ENCODE measurements around the gene LSM10.

The LSM10 gene

DNA sequence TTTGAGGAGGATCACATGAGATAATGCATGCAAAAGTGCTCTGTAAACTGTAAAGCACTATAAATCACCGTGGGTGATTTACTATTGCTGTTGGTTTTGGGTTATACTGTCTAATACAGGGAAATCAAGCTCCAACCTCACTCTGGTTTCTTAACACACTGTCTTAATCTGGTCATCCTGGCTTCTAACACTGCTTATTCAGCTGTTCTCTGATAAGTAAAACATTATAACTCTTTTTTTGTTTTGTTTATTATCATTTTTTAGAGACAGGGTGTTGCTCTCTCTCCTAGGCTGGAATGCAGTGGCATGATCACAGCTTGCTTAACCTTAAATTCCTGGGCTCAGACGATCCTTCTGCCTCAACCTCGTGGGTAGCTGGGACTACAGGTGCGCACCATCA, 21.9 kb upstream of the LSM10 start:
- no peaks in the 10 kb centered on the region for H3K9me3 Mint-ChIP-seq (ENCODE audit: low read depth)
- H3K4me3 Mint-ChIP-seq, result no peak overlapping the region
- H3K36me3 Mint-ChIP-seq, result no peaks in the 10 kb centered on the region
- H3K4me1 Mint-ChIP-seq (ENCODE audit: low read depth), result peaks cover 27% of the 10 kb centered on the region
- no peaks in the 10 kb centered on the region for H3K27me3 Mint-ChIP-seq
- H3K27ac Mint-ChIP-seq, result no peak overlapping the region

DNA sequence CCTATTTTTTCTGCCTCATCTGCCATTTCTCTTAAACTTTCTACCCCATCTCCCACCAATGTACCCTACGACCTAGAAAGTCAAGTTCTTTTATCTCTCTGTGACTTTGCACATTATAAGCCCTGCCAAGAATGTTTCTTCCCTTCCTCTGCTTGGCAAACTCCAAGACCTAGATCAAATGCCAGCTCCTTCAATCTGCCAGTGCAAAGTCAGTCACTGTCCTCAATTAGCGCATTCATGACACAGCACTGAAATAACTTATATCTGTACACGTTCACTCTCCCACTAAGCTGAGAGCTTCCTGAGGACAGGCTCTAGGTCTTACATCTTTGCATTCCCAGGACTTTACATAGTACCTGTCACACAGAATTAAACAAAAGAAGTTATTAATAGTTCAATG, 21.4 kb upstream of the LSM10 start:
- H3K4me1 Mint-ChIP-seq (ENCODE audit: low read depth), result peaks cover 27% of the 10 kb centered on the region
- H3K4me3 Mint-ChIP-seq, result no peak overlapping the region
- no peaks in the 10 kb centered on the region for H3K27me3 Mint-ChIP-seq
- H3K36me3 Mint-ChIP-seq, result no peaks in the 10 kb centered on the region
- H3K9me3 Mint-ChIP-seq (ENCODE audit: low read depth), result no peaks in the 10 kb centered on the region
- H3K27ac Mint-ChIP-seq, result no peak overlapping the region

DNA sequence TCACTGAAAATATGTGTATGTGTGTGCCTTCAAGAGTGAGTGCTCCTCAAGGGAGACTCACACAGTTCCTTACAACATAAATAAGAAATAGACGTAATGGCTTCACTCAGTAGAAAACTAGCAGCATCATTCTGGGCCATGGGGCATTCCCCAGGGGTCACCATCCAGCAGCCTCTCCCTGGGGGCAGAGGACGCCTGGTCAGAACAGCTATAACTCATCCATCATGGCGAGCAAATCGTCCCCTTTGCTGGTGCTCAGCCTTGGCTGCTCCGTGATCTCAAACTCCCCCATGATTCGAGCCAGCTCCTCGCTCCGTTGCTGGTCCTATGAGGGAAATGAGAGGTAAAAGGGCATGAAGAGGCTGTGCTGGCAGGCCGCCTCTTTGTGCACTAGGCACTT, 20.2 kb upstream of the LSM10 start:
- no peaks in the 10 kb centered on the region for H3K9me3 Mint-ChIP-seq (ENCODE audit: low read depth)
- peaks cover 27% of the 10 kb centered on the region for H3K4me1 Mint-ChIP-seq (ENCODE audit: low read depth)
- no peaks in the 10 kb centered on the region for H3K36me3 Mint-ChIP-seq
- no peak overlapping the region for H3K27ac Mint-ChIP-seq
- no peaks in the 10 kb centered on the region for H3K27me3 Mint-ChIP-seq
- no peak overlapping the region for H3K4me3 Mint-ChIP-seq

DNA sequence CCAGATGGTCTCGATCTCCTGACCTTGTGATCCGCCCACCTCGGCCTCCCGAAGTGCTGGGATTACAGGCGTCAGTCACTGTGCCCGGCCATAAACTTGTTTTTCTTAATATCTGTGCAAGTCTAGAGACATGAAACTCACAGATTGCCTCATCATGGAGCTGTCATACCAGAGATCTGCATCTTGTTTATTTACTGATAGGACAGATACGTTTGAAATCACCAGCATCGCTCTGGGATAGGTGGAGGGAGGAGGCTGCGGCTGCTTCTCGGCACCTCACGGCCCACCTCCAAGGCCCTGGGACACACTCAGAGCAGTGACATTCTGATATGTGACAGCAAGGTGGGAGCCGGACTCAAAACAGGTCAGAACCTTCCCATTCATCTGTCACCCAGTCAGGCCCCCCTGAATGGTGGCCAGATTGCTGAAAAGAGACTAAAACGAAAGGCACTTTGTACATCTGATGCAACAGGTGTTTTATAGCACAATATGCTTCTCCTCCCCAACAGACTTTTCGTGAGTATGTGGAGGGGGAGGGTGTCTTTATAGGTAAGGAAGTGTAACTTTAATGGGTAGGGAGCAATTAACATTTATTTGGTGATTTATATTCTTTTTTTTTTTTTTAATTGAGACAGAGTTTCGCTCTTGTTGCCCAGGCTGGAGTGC, 18.1 kb upstream of the LSM10 start:
- Mint-ChIP-seq H3K4me3 (no peak overlapping the region), H3K27me3 (no peaks in the 10 kb centered on the region), H3K27ac (no peak overlapping the region), H3K9me3 (ENCODE audit: low read depth) (no peaks in the 10 kb centered on the region), H3K36me3 (no peaks in the 10 kb centered on the region), H3K4me1 (ENCODE audit: low read depth) (peaks cover 27% of the 10 kb centered on the region)

DNA sequence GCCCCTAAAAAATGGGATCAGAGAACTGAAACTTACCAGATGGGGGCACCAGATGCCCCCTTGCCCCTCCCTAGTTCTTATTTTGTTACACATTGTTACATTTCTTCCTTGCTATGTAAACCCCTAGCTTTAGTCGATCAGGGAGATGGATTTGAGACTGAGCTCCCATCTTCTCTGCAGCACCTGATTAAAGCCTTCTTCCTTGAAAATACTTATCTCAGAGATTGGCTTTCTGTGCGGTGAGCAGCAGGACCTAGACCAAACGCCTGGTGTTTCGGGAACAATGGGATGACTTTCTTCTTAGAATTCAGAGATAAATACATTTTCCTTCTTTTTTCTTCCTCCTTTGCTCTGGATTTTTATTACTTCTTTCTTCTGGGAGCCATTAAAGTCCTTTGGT, 16.7 kb upstream of the LSM10 start:
- no peaks in the 10 kb centered on the region for H3K27me3 Mint-ChIP-seq
- H3K36me3 Mint-ChIP-seq, result no peaks in the 10 kb centered on the region
- no peaks in the 10 kb centered on the region for H3K9me3 Mint-ChIP-seq (ENCODE audit: low read depth)
- H3K4me1 Mint-ChIP-seq (ENCODE audit: low read depth), result peaks cover 15% of the 10 kb centered on the region
- H3K4me3 Mint-ChIP-seq, result no peak overlapping the region
- no peak overlapping the region for H3K27ac Mint-ChIP-seq

DNA sequence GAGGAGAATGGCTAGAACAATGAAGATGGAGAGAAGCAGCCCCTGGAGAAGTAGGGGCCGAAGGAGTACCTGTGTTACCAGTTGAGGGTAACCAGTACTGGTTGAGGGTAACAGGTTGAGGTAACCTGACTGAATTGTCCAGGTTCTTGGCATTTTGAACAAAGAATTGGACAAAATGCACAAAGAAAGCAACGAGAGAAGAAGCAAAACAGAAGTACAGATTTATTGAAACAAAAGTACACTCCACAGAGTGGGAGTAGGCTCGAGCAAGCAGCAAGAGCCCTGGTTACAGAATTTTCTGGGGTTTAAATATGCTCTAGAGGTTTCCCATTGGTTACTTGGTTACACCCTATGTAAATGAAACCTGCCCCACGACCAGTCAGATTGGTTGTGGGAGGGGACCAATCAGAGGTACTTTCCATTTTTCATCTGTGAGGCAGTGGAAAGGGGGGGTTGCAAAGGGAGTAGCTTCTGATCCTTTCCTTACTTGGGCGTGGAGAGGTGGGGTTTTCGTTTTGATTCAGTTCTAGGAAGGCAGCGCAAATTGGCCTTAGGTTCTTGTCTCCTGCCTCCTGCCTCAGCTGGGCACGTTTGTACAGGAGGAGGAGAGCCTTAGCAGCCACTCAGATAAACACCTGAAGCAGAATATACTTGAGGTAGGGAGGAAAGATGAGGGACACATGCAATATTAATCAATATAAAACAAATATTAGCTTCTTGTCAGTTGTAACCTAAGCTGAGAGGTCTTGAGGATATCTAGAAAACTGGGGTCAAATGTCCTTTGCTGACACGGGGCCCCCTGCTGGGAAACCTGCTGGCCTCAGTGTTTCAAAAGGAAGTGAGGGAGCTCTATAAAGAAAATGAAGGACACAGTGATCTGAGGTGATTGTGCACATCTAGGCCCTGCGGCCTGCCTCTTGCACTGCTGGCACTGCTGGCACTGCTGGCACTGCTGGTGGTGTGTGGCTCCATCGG, 14.3 kb upstream of the LSM10 start:
- Mint-ChIP-seq H3K4me3 (no peak overlapping the region), H3K27ac (no peak overlapping the region), H3K27me3 (no peaks in the 10 kb centered on the region), H3K9me3 (ENCODE audit: low read depth) (no peaks in the 10 kb centered on the region), H3K36me3 (no peaks in the 10 kb centered on the region), H3K4me1 (ENCODE audit: low read depth) (peaks cover 9% of the 10 kb centered on the region)

DNA sequence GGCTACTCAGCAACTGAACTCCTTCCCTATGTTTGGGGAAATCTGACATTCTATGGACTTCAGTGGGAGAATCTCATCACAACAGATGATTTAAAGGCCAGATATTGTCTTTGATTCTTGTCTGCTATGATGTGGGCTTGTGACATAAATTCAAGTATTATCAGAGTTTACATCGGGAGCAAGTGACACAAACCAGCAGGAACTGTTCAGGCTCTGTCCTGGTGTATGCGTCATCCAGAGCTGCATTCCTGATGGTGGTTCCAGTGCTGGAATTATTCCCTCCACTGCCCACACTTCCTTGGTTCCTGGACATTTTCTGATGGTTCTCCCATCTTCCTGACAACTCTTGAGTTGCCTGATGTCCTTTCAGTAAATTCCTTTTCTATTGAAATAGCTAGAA, 10.8 kb upstream of the LSM10 start:
- no peaks in the 10 kb centered on the region for H3K27me3 Mint-ChIP-seq
- no peak overlapping the region for H3K4me3 Mint-ChIP-seq
- H3K36me3 Mint-ChIP-seq, result no peaks in the 10 kb centered on the region
- H3K9me3 Mint-ChIP-seq (ENCODE audit: low read depth), result no peaks in the 10 kb centered on the region
- peaks cover 9% of the 10 kb centered on the region for H3K4me1 Mint-ChIP-seq (ENCODE audit: low read depth)
- H3K27ac Mint-ChIP-seq, result no peak overlapping the region

DNA sequence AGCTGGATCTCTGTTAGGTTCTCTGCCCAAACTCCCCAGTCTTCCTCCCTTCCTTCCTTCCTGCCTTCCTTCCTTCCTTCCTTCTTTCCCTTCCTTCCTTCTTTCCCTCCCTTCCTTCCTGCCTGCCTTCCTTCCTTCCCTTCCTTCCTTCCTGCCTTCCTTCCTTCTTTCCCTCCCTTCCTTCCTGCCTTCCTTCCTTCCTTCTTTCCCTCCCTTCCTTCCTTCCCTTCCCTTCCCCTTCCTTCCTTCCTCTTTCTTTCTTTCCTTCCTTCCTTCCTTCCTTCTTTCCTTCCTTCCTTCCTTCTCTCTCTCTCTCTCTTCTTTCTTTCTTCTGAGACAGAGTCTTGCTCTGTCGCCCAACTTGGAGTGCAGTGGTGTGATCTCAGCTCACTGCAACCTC, 8.7 kb upstream of the LSM10 start:
- Mint-ChIP-seq H3K4me3 (no peak overlapping the region), H3K27me3 (no peaks in the 10 kb centered on the region), H3K27ac (no peak overlapping the region), H3K36me3 (no peaks in the 10 kb centered on the region), H3K9me3 (ENCODE audit: low read depth) (no peaks in the 10 kb centered on the region), H3K4me1 (ENCODE audit: low read depth) (peaks cover 5% of the 10 kb centered on the region)

DNA sequence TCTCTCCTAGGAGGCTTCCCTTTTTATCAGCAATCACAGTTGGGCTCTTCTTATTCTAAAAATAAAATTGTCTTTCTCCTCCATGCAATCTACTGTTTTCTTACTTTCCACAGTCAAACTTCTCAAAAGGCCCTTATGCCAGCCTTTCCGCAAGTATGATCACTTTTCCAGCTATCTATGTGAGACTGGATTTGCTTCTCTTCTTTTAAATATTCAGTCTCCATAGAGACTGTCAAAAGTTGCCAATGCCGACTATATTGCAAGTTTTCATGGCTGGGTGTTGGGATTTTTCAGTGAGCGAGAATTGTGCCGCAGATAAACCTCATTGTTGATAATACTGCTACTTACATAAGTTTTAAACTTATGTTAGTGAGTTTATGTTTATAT, 4.8 kb upstream of the LSM10 start:
- peaks cover 19% of the 10 kb centered on the region for H3K4me1 Mint-ChIP-seq (ENCODE audit: low read depth)
- H3K9me3 Mint-ChIP-seq (ENCODE audit: low read depth), result no peaks in the 10 kb centered on the region
- H3K4me3 Mint-ChIP-seq, result no peak overlapping the region
- H3K27ac Mint-ChIP-seq, result no peak overlapping the region
- H3K36me3 Mint-ChIP-seq, result no peaks in the 10 kb centered on the region
- H3K27me3 Mint-ChIP-seq, result no peaks in the 10 kb centered on the region

DNA sequence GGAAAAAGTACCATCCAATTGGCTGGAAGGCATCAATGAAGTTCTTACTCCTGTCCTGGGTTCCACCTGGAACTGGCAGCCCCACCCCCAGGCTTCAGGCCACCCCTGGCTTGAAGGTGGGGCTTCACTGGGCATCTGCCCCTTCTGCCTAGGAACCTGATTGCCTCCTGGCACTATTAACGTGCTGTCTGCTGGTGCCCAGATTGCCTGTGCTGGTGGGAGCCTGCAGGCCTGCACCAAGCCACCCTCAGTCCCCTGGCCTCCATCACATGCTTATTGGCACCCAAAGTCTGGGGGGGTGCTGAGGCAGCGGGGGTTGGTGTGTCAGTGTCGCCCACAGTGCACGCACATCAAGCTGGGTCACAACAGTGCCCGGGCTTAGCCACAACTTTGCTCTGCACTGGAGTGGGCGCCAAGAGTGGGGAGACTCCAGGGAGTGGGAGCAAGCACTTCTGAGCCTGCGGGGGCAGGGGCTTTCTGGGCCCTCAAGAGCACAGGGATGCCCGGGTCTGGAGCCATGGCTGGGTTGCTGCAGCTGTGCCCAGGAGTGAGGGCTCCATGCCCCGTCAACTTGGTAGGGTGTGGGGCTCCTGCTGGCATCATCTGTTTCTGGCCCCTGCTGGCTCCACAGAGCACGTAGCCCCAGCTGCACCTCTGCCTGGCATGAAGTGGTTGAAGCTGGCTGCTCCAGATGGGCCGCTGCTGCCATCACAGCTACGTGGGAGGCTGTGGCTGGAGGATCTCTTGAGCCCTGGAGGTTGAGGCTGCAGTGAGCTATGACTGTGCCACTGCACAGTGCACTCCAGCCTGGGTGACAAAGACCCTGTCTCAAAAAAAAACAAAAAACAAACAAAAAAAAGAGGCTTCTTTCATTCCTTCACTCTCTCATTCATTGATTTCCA, 4.1 kb upstream of the LSM10 start:
- Mint-ChIP-seq H3K4me1 (ENCODE audit: low read depth) (peaks cover 24% of the 10 kb centered on the region), H3K27ac (no peak overlapping the region), H3K9me3 (ENCODE audit: low read depth) (no peaks in the 10 kb centered on the region), H3K4me3 (peak overlapping the region; percentile 42), H3K27me3 (no peaks in the 10 kb centered on the region), H3K36me3 (peaks cover 3% of the 10 kb centered on the region)

DNA sequence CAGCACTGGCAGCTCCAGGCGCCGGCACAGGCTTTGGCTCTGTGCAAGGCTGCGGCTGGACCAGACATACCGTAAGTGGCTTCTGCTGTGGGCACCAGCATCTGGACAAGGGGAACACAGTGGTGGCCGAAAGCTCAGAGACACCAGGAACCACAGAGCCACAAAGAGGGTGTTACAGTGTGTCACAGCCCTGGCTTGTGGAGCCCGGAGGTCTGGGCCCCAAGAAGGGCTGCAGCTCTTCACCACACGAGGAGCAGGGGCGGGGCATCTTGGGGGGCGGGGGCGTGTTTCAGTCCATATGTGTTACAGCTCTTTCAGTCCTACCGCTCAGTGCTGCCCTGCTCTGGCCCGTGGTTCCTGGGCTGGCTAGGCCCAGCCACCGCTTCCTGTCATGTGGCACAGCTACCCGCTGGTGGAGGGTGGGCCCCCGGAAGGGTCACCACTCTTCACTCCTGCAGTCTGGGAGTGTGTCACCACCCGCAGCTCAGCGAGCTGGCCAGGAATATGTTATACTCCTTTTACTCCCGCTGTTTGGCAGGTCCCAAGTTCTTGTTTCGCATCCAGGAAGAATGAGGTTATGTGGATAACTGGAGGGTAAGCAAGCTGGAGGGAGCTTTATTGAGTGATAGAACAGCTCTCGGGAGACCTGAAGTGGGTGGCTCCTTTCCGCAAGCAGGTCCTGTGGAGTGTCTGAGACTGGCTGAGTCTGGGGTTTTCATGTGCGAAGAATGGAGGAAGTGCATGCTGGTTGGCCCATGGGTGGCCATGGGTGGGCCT, 3.3 kb upstream of the LSM10 start:
- Mint-ChIP-seq H3K36me3 (peaks cover 5% of the 10 kb centered on the region), H3K4me1 (ENCODE audit: low read depth) (peaks cover 30% of the 10 kb centered on the region), H3K27me3 (no peaks in the 10 kb centered on the region), H3K4me3 (peak overlapping the region; percentile 42), H3K9me3 (ENCODE audit: low read depth) (no peaks in the 10 kb centered on the region), H3K27ac (peak overlapping the region; percentile 73)

DNA sequence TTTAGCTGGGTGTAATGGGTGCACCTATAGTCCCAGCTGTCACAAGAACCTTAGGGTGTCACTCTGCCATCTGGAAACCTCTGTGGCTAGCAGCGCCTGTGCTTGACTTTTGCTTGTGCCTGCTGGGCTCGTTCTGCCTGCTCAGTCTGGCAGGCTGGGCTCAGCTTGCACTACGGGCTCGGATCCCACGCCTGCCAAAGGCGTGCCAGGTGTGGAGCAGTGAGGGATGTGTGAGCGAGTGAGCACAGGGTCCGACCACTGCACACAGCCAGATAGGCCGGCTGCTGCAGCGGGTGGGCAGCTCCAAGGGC, 2.8 kb upstream of the LSM10 start:
- peaks cover 5% of the 10 kb centered on the region for H3K36me3 Mint-ChIP-seq
- H3K4me3 Mint-ChIP-seq, result no peak overlapping the region
- peak overlapping the region; percentile 54 for H3K27ac Mint-ChIP-seq
- no peaks in the 10 kb centered on the region for H3K27me3 Mint-ChIP-seq
- peaks cover 31% of the 10 kb centered on the region for H3K4me1 Mint-ChIP-seq (ENCODE audit: low read depth)
- H3K9me3 Mint-ChIP-seq (ENCODE audit: low read depth), result no peaks in the 10 kb centered on the region

DNA sequence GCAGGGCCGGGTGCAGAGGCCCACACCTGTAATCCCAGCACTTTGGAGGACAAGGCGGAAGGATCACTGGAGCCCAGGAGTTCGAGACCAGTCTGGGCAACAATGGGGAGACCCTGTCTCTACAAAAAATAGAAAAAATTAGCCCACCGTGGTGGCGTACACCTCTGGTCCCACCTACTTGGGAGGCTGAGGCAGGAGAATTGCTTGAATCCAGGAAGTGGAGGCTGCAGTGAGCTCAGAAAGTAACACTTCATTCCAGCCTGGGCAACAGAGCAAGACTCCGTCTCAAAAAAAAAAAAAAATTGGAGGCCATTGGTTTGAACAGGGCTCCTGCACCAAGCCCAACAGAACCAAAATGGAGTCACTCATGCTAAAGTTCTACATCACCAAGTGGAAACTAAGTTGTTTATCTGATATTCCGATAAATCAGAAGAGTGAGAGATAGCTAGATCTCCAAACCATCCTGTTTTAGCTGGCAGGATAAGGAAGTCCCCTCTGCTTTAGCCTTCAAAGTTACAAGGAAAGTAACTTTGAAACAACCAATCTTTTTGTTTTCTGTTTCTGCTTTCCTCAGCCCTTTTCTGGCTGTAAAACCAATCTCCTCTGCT, 766 bp upstream of the LSM10 start:
- no peaks in the 10 kb centered on the region for H3K9me3 Mint-ChIP-seq (ENCODE audit: low read depth)
- H3K27ac Mint-ChIP-seq, result peak overlapping the region; percentile 99
- no peaks in the 10 kb centered on the region for H3K27me3 Mint-ChIP-seq
- peaks cover 5% of the 10 kb centered on the region for H3K36me3 Mint-ChIP-seq
- H3K4me3 Mint-ChIP-seq, result peak overlapping the region; percentile 98
- H3K4me1 Mint-ChIP-seq (ENCODE audit: low read depth), result peaks cover 35% of the 10 kb centered on the region

DNA sequence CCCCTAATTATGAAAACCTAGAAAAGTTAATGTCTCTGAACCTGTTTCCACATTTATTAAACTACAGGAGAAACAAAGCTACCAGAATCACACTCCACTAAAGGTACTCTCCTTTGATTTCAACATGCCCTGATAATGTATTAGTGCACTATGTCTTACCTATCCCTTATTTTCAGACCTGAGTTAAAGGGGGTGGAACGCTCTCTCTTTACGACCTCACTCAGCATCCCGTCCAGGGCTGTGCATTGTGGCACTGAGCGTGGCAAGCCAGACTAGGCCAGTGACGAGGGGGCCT, 678 bp downstream of the LSM10 start:
- Mint-ChIP-seq H3K36me3 (peaks cover 12% of the 10 kb centered on the region), H3K9me3 (ENCODE audit: low read depth) (no peaks in the 10 kb centered on the region), H3K27ac (peak overlapping the region; percentile 99), H3K27me3 (no peaks in the 10 kb centered on the region), H3K4me1 (ENCODE audit: low read depth) (peaks cover 36% of the 10 kb centered on the region), H3K4me3 (peak overlapping the region; percentile 98)
